HG03442 (cell line): ENCODE measurements around the gene BCCIP.

Experiments used
- ATAC-seq: cut with Tn5 transposase; IDR thresholded peaks from one replicate; pipeline ENCODE4 v1.9.1; 2021; ENCODE audit warnings: mild to moderate bottlenecking, moderate library complexity; ENCODE audit not compliant: unreplicated experiment

Gene BCCIP

GRCh38 chr10:125843603-125844329, 20.4 kb downstream of the BCCIP start:
- no peak for ATAC-seq

DNA sequence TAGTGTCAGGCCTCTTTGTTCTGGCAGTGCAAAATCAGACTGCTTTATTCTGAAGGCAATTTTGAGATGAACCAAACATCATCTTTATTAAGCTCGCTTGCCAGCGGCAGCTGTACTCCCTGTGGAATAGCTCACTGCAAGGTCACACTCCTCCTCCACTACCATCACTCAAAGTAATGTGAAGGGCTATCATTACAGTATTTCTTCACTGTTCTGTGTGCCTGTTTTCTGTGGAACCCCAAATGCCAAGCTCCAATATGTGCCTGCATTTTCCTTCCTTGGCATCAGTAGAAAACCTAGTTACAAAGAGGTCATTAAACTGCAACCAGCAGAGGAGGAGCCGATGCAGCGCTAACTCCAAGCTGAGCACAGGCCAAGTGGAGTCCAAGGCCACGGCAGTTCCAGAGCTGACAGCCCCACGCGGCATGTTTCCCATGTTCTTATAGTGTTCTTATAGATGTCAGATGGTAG, 21.4 kb downstream of the BCCIP start:
- ATAC-seq, result no peak

GRCh38 chr10:125845617-125846016, 22.3 kb downstream of the BCCIP start:
- ATAC-seq, result no peak

GRCh38 chr10:125846894-125847293, 23.5 kb downstream of the BCCIP start:
- peak; percentile 70 for ATAC-seq

DNA sequence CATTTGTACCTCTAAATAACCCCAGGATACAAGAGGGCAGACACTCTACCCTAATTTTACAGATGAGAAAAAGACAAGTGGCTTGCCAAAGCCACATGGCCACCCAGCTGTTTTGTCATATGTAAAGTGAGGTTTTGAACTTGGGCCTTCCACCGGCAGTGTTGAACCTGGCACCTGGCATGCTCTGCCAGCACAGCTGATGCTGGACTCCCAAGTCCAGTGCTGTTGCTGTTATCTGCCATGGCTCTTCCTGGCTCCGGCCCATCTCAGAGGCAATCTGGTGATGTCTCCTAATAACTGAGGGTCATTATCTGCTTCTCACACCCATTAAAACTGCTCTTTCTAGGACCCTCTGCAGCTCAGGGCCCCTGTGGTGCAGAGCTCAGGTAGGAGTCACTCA, 25.0 kb downstream of the BCCIP start:
- ATAC-seq, result no peak

GRCh38 chr10:125848857-125849256, 25.5 kb downstream of the BCCIP start:
- no peak for ATAC-seq

DNA sequence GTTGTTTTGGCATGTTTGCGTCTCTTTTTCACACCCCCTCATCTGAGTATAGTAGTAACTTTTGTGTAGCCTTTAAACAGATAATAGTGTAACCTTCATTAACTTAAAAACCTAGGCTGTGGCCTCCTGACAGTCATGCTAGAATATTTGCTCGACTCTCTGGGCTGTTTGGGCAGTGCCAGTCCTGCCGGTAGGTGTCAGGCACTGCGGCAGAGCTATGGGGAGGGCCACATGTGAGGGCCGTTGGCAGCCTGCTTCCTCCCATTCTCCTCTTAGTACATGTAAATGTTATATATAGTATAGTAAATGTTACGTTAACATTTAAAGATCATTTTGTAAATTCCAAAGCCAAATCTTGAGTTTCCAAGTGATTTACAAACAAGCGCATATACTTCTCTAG, 26.1 kb downstream of the BCCIP start:
- ATAC-seq, result no peak

DNA sequence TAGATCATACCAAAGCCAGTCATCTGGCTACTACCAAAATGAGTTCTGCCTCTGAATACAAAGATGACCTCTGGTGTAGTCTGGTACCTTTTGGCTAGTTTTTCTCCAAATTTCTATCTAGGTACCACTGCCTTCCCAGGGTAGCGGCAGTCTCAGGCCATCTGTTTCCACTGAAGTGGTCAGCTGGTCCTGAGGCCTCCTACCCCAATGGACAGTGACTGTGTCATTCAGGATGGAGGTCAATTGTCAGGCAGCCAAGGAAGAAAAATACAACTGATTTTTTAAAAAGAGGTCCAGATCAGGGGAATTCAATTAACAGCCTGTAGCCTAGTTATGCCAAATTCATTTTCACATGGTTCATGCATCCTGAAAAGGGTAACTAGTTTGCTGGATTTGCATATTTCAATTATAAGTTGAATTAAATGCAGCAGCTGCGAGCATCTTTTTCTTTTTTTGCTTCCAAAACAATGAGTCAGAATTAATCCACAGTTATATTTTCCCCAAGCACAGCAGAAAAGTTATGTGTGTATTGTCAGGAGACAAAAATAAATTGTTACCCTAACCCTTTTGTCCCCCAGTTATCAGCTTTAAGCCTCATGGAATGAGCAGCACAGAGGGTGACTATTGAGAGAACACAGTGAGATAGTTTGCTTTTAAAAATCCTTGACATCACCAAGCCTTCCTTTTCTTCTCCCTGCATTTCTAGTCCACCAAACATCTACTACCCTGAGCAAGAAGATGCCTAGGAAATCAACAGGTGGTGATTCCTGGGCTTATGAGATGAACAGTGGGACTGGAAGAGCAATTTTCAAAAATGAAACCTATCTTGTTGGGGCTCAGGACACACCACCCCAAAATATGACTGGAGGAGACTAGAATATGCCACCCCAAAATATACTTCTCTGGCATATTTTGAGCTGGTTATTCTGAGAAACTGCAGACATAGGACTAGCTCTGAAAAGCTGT, 27.7 kb downstream of the BCCIP start:
- no peak for ATAC-seq

- ATAC-seq, result no peak
These were observed 29.1 kb downstream of the BCCIP start for GRCh38 chr10:125852487-125852886.

GRCh38 chr10:125857185-125857760, 33.9 kb downstream of the BCCIP start:
- ATAC-seq, result no peak

GRCh38 chr10:125859128-125859817, 35.9 kb downstream of the BCCIP start:
- no peak for ATAC-seq

DNA sequence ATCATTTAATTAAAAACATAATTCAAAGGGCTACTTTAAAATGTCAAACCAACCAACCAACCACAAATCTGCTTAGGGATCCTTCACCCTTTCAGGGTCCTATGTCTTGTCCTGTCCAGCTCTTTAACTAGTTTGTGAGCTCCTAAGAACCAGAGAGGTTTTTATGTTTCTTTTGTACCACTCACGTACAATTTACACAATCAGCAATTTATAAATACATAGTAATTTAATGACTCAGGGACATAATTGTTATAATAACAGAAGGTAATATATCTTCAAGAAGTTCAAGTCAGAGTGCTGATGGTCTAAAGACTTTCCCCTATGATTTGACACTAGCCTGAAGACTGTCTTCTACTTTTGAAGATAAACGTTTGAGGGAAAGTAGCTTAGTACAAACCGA, 41.8 kb downstream of the BCCIP start:
- no peak for ATAC-seq

- ATAC-seq, result no peak
These were observed 43.2 kb downstream of the BCCIP start for GRCh38 chr10:125866421-125867029.

GRCh38 chr10:125868372-125868975, 45.1 kb downstream of the BCCIP start:
- peak; percentile 90 for ATAC-seq

GRCh38 chr10:125871338-125871737, 48.0 kb downstream of the BCCIP start:
- ATAC-seq, result no peak

GRCh38 chr10:125878957-125879835, 55.9 kb downstream of the BCCIP start:
- ATAC-seq, result no peak

- ATAC-seq, result no peak
These were observed 57.4 kb downstream of the BCCIP start for GRCh38 chr10:125880719-125881118.

GRCh38 chr10:125881192-125881591, 57.8 kb downstream of the BCCIP start, which contains the start of gene DHX32:
TSS of gene DHX32 (minus strand) at chr10:125881292. CDS start at chr10:125880824, 468 bp downstream.
- ATAC-seq, result no peak

DNA sequence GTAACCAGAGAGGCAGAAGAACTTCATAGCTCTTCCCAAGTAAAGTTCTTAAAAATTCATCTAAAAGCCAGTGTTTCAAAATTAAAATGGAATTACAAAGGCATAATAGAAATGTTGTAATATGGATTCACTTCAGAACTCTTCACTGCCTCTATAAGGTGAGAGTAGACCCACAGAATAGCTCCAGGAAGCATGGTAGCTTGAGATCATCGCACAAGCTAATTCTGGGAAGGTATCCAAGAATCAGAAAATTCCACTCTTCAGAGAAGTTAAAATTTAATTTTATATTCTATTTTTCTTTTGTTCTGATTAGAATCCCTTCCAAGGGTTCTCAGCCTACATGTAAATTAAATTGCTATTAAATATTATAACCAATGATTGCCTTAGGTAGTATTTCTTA, 59.2 kb downstream of the BCCIP start:
- no peak for ATAC-seq
